ACC112 (cell line): ENCODE measurements around the gene NTM.

Experiments used
- H2AFZ ChIP-seq: fragments of 200-600 bp; sonication (generic); one replicate; pipeline ENCODE4 v1.6.0; 2017; ENCODE audit warnings: antibody characterized with exemption, low read length; ENCODE audit not compliant: unreplicated experiment
- H3K27ac ChIP-seq: fragments of 200-600 bp; sonication (generic); 2 replicates; pipeline ENCODE4 v1.5.1; 2014; ENCODE audit warnings: low read depth, mild to moderate bottlenecking, antibody characterized with exemption, low read length, moderate library complexity
- H3K27me3 ChIP-seq: fragments of 200-600 bp; sonication (generic); 2 replicates; pipeline ENCODE4 v1.6.1; 2014; ENCODE audit warnings: mild to moderate bottlenecking, antibody characterized with exemption, low read length, moderate library complexity, mixed read lengths; ENCODE audit not compliant: insufficient read depth
- H3K36me3 ChIP-seq: fragments of 200-600 bp; sonication (generic); 2 replicates; pipeline ENCODE4 v1.6.1; 2016; ENCODE audit warnings: mild to moderate bottlenecking, antibody characterized with exemption, low read length, moderate library complexity, mixed read lengths; ENCODE audit not compliant: insufficient read depth
- H3K4me1 ChIP-seq: fragments of 200-600 bp; sonication (generic); one replicate; pipeline ENCODE4 v1.6.1; 2016; ENCODE audit warnings: low read length, mixed read lengths; ENCODE audit not compliant: insufficient read depth, unreplicated experiment, control insufficient read depth
- H3K4me3 ChIP-seq: fragments of 200-600 bp; sonication (generic); 2 replicates; pipeline ENCODE4 v1.5.1; 2014; ENCODE audit warnings: mild to moderate bottlenecking, low read depth, low read length
- H3K79me2 ChIP-seq: fragments of 200-600 bp; sonication (generic); one replicate; pipeline ENCODE4 v1.6.0; 2016; ENCODE audit warnings: low read length; ENCODE audit not compliant: control insufficient read depth, unreplicated experiment, insufficient read depth

The NTM gene

GRCh38 chr11:131373095-131373725 lies 2.8 kb downstream of the NTM start:
- no peak overlapping the region for H3K4me3 ChIP-seq
- no peaks in the 10 kb centered on the region for H3K36me3 ChIP-seq
- H3K4me1 ChIP-seq, result no peaks in the 10 kb centered on the region
- no peaks in the 10 kb centered on the region for H3K79me2 ChIP-seq
- no peak overlapping the region for H2AFZ ChIP-seq
- H3K27me3 ChIP-seq, result peaks cover 9% of the 10 kb centered on the region; the same call in 1 of the 2 replicates
- no peak overlapping the region for H3K27ac ChIP-seq

DNA sequence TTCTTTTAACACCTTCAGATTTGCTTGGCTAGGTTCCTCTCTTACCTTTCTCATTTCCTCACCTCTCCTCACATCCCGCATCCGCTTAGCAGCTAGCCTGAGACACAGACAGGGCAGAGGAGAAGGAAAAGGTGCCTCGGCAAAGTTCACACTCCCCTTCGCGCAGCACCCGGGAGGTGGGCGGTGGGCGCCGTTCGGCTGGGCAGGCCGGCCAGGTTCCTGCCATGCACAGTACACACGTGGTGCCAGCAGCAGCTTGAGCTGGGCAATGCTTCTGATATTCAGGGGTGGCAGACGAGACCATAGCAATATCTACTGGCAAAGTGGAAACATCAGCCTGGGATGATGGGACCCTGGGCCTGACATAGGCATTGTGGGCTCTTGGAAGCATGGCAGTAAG lies 3.3 kb downstream of the NTM start:
- Histone ChIP-seq H3K27me3 (peaks cover 9% of the 10 kb centered on the region; the same call in 1 of the 2 replicates), H3K4me1 (no peaks in the 10 kb centered on the region), H3K36me3 (no peaks in the 10 kb centered on the region), H3K79me2 (no peaks in the 10 kb centered on the region), H3K27ac (no peak overlapping the region), H2AFZ (no peak overlapping the region), H3K4me3 (no peak overlapping the region)

GRCh38 chr11:131375421-131375820 lies 5.0 kb downstream of the NTM start:
- Histone ChIP-seq H3K4me3 (no peak overlapping the region), H2AFZ (no peak overlapping the region), H3K36me3 (no peaks in the 10 kb centered on the region), H3K79me2 (no peaks in the 10 kb centered on the region), H3K27ac (no peak overlapping the region), H3K27me3 (peaks cover 9% of the 10 kb centered on the region; the same call in 1 of the 2 replicates), H3K4me1 (no peaks in the 10 kb centered on the region)

DNA sequence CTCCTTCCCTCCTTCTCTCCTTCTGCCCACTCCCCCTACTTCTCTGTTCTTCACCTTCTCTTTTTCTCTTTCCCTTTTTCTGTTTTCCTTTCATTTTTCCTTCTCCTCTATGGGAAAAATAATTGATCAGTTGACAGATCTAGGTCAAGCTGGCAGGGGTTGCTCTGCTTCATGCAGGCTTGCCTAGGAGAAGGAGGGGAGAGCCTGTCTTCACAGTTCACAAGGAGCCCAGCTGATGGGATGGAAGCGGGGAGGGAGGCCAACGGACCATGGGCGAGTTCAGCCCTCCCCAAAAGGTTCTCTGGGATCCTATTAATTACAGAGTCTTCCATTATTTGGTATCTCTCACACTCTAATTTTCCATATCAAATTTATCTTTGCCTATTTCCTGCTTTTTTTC lies 5.5 kb downstream of the NTM start:
- Histone ChIP-seq H3K36me3 (no peaks in the 10 kb centered on the region), H3K79me2 (no peaks in the 10 kb centered on the region), H2AFZ (no peak overlapping the region), H3K4me1 (no peaks in the 10 kb centered on the region), H3K4me3 (no peak overlapping the region), H3K27me3 (peaks cover 4% of the 10 kb centered on the region; the same call in 1 of the 2 replicates), H3K27ac (no peak overlapping the region)

DNA sequence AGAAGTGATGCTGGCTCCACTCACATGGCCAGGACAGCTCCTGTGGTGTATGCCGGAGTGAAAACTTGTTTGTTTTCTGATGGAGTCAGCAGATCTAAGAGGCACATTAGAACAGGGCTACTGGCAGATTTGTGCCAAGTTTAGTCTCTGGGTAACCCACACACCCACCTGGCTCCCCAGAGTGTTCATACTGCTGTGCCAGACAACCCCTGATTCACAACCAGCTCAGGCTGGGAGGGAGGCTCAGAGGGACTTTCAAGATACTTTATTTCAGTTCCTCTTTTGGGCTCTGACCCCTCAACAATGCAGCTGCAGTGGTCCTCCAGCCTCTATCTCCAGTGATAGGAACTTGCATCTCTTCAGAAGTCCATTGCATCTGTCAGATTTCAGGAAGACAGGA lies 8.5 kb downstream of the NTM start:
- Histone ChIP-seq H3K4me1 (no peaks in the 10 kb centered on the region), H3K4me3 (no peak overlapping the region), H3K27me3 (no peaks in the 10 kb centered on the region), H2AFZ (no peak overlapping the region), H3K27ac (no peak overlapping the region), H3K79me2 (no peaks in the 10 kb centered on the region), H3K36me3 (no peaks in the 10 kb centered on the region)

DNA sequence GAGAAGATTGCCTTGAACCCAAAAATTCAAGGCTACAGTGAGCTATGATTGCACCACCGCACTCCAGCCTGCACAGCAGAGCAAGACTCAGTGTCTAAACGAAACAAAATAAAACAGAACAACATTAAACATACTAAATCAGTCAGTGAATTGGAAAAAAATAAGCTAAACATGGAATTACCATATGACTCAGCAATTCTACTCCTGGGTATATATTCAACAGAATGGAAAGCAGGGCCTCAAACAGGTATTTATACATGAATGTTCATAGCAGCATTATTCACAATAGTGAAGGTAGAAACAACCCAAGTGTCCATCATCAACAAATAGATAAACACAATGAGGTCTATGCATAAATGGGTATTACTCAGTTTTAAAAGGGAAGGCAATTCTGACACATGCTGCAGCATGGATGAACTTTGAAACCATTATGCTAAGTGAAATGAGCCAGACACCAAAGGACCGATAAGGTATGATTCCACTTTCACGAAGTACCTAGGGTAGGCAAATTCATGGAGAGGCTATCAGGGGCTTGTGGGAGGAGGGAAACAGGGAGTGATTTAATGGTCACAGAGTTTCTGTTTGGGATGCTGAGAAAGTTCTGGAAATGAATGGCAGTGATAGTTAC lies 15.5 kb downstream of the NTM start:
- Histone ChIP-seq H3K79me2 (no peaks in the 10 kb centered on the region), H3K27ac (no peak overlapping the region), H3K4me1 (no peaks in the 10 kb centered on the region), H2AFZ (no peak overlapping the region), H3K4me3 (no peak overlapping the region), H3K27me3 (no peaks in the 10 kb centered on the region), H3K36me3 (no peaks in the 10 kb centered on the region)

- no peaks in the 10 kb centered on the region for H3K36me3 ChIP-seq
- no peak overlapping the region for H3K4me3 ChIP-seq
- no peak overlapping the region for H2AFZ ChIP-seq
- H3K27me3 ChIP-seq, result no peaks in the 10 kb centered on the region
- H3K27ac ChIP-seq, result no peak overlapping the region
- H3K4me1 ChIP-seq, result no peaks in the 10 kb centered on the region
- no peaks in the 10 kb centered on the region for H3K79me2 ChIP-seq
Measured at GRCh38 chr11:131386408-131386807, 16.0 kb downstream of the NTM start.

DNA sequence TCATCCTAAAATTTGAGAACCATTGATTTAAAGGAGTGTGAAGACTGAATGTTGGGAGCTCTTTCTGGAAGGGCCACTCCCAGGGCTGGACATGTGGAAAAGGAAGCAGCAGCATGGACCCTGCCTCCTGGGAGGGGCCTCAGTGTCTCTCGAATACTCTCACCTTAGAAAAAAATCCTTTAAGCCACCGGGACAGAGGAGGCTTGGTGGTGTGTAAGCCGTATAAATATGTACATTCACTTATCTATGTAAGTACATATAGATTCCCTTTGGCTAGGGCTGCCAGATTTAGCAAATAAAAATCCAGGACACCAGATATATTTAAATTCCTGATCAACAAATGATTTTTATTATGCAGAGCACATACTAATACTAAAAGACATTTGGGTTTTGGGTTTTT lies 17.6 kb downstream of the NTM start:
- no peaks in the 10 kb centered on the region for H3K4me1 ChIP-seq
- H3K27ac ChIP-seq, result no peak overlapping the region
- H3K36me3 ChIP-seq, result no peaks in the 10 kb centered on the region
- H2AFZ ChIP-seq, result no peak overlapping the region
- H3K4me3 ChIP-seq, result no peak overlapping the region
- no peaks in the 10 kb centered on the region for H3K79me2 ChIP-seq
- no peaks in the 10 kb centered on the region for H3K27me3 ChIP-seq

- H3K36me3 ChIP-seq, result no peaks in the 10 kb centered on the region
- H3K27ac ChIP-seq, result no peak overlapping the region
- H3K27me3 ChIP-seq, result no peaks in the 10 kb centered on the region
- no peak overlapping the region for H2AFZ ChIP-seq
- H3K4me3 ChIP-seq, result no peak overlapping the region
- H3K79me2 ChIP-seq, result no peaks in the 10 kb centered on the region
- H3K4me1 ChIP-seq, result no peaks in the 10 kb centered on the region
Measured at GRCh38 chr11:131389582-131389981, 19.2 kb downstream of the NTM start.

GRCh38 chr11:131391176-131391575 lies 20.8 kb downstream of the NTM start:
- no peaks in the 10 kb centered on the region for H3K27me3 ChIP-seq
- no peak overlapping the region for H2AFZ ChIP-seq
- no peak overlapping the region for H3K27ac ChIP-seq
- H3K4me1 ChIP-seq, result no peaks in the 10 kb centered on the region
- no peaks in the 10 kb centered on the region for H3K36me3 ChIP-seq
- no peak overlapping the region for H3K4me3 ChIP-seq
- no peaks in the 10 kb centered on the region for H3K79me2 ChIP-seq

GRCh38 chr11:131392528-131393255 lies 22.3 kb downstream of the NTM start:
- Histone ChIP-seq H3K27ac (no peak overlapping the region), H3K27me3 (no peaks in the 10 kb centered on the region), H3K4me1 (no peaks in the 10 kb centered on the region), H3K79me2 (no peaks in the 10 kb centered on the region), H3K4me3 (no peak overlapping the region), H2AFZ (no peak overlapping the region), H3K36me3 (no peaks in the 10 kb centered on the region)
